DMS 273 (cell line): ENCODE measurements around the gene CCL27.

Experiments used
- DNase-seq: peaks from one replicate; lab custom pipeline; 2025; ENCODE audit not compliant: unreplicated experiment; lab: John Stamatoyannopoulos, UW

CCL27 gene

GRCh38 chr9:34628656-34629490 lies 33.6 kb downstream of the CCL27 start, which contains the start of gene ARID3C:
ARID3C (minus strand) TSS chr9:34629066; CDS start chr9:34628014, 1,052 bp downstream.
- DNase-seq, result peak; percentile 73

GRCh38 chr9:34627716-34628655 lies 34.5 kb downstream of the CCL27 start:
- no peak for DNase-seq

- no peak for DNase-seq
Observed at GRCh38 chr9:34625186-34625486, 37.3 kb downstream of the CCL27 start.

GRCh38 chr9:34624475-34625185 lies 37.8 kb downstream of the CCL27 start:
- DNase-seq, result no peak

- DNase-seq, result no peak
Observed at GRCh38 chr9:34623374-34624235, 38.9 kb downstream of the CCL27 start.

GRCh38 chr9:34620061-34620994 lies 42.1 kb downstream of the CCL27 start, which contains the start of gene DCTN3:
DCTN3 (minus strand) TSS chr9:34620495; CDS start chr9:34620464, 31 bp downstream.
- peak; percentile 97 for DNase-seq

- no peak for DNase-seq
Observed at GRCh38 chr9:34615132-34615531, 47.3 kb downstream of the CCL27 start.

GRCh38 chr9:34612788-34613390 lies 49.6 kb downstream of the CCL27 start:
- peak; percentile 94 for DNase-seq
